Measurements from ENCODE around the gene ECHDC3.
"Not testable (repeated sequence)": the region's sequence is repeated elsewhere in the genome, so short reads cannot be mapped to it uniquely, and the experiment has no call there.

The ECHDC3 gene

GRCh38 chr10:11729790-11730315, 12.3 kb upstream of the ECHDC3 start:
- Histone ChIP-seq H3K27ac (ENCODE audit: insufficient read depth, low read length, poor library complexity, severe bottlenecking) (no peak overlapping the region), H3K27me3 (replicated peaks; ENCODE audit: control insufficient read depth, insufficient read depth, low read length, poor library complexity, severe bottlenecking) (no peaks in the 10 kb centered on the region)
- no peak for DNase-seq

GRCh38 chr10:11730779-11731178, 11.4 kb upstream of the ECHDC3 start:
- Histone ChIP-seq H3K27me3 (replicated peaks; ENCODE audit: control insufficient read depth, insufficient read depth, low read length, poor library complexity, severe bottlenecking) (no peaks in the 10 kb centered on the region), H3K36me3 (ENCODE audit: control insufficient read depth, insufficient read depth, low read length) (no peaks in the 10 kb centered on the region), H3K4me1 (ENCODE audit: control insufficient read depth, insufficient read depth, low read length, poor library complexity, severe bottlenecking) (no peaks in the 10 kb centered on the region), H3K9me3 (ENCODE audit: control insufficient read depth, low read length) (no peaks in the 10 kb centered on the region), H3K27ac (ENCODE audit: insufficient read depth, low read length, poor library complexity, severe bottlenecking) (no peak overlapping the region), H3K4me3 (ENCODE audit: insufficient read depth, low read depth, low read length, poor library complexity, severe bottlenecking) (no peak overlapping the region)
- DNase-seq = no peak

More at GRCh38 chr10:11729790-11730315, 12.3 kb upstream of the ECHDC3 start:
- Histone ChIP-seq H3K36me3 (ENCODE audit: control insufficient read depth, insufficient read depth, low read length) (no peaks in the 10 kb centered on the region), H3K4me3 (ENCODE audit: insufficient read depth, low read depth, low read length, poor library complexity, severe bottlenecking) (no peak overlapping the region), H3K4me1 (ENCODE audit: control insufficient read depth, insufficient read depth, low read length, poor library complexity, severe bottlenecking) (no peaks in the 10 kb centered on the region), H3K9me3 (ENCODE audit: control insufficient read depth, low read length) (no peaks in the 10 kb centered on the region)

DNA sequence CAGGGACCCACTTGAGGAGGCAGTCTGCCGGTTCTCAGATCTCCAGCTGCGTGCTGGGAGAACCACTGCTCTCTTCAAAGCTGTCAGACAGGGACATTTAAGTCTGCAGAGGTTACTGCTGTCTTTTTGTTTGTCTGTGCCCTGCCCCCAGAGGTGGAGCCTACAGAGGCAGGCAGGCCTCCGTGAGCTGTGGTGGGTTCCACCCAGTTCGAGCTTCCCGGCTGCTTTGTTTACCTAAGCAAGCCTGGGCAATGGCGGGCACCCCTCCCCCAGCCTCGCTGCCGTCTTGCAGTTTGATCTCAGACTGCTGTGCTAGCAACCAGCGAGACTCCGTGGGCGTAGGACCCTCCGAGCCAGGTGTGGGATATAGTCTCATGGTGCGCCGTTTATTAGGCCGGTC, 5.4 kb upstream of the ECHDC3 start:
- H3K4me1 ChIP-seq (ENCODE audit: control insufficient read depth, insufficient read depth, low read length, poor library complexity, severe bottlenecking); H3K36me3 ChIP-seq (ENCODE audit: control insufficient read depth, insufficient read depth, low read length); H3K9me3 ChIP-seq (ENCODE audit: control insufficient read depth, low read length): not testable (repeated sequence)

DNA sequence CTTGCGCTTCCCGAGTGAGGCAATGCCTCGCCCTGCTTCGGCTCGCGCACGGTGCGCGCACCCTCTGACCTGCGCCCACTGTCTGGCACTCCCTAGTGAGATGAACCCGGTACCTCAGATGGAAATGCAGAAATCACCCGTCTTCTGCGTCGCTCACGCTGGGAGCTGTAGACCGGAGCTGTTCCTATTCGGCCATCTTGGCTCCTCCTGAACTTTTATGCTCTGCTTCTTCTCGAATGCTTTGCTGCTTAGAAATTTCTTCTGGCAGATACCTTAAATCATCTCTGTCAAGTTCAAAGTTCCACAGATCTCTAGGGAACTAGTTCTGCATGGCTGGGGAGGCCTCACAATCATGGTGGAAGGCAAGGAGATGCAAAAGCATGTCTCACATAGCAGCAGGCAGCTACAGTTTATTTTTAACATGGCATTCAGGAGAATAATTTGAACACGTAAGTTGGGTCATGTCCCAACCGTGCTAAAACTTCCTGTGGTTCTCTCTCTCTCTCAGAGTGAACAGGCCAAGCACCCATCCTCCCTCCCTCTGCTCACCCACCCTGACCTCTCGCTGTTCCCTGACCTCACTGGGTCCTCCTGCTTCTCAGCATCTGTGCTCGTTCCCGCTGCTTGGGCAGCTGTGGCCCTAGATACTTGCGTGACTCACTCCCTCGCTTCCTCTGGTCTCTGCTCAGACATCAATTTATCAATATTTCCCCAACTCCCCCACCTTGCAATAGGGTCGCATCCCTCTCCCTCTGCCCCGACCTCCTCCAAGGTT, 4.7 kb upstream of the ECHDC3 start:
- not testable (repeated sequence) for H3K27me3 ChIP-seq (replicated peaks; ENCODE audit: control insufficient read depth, insufficient read depth, low read length, poor library complexity, severe bottlenecking); H3K36me3 ChIP-seq (ENCODE audit: control insufficient read depth, insufficient read depth, low read length); H3K4me3 ChIP-seq (ENCODE audit: insufficient read depth, low read depth, low read length, poor library complexity, severe bottlenecking); DNase-seq; H3K27ac ChIP-seq (ENCODE audit: insufficient read depth, low read length, poor library complexity, severe bottlenecking); H3K4me1 ChIP-seq (ENCODE audit: control insufficient read depth, insufficient read depth, low read length, poor library complexity, severe bottlenecking); H3K9me3 ChIP-seq (ENCODE audit: control insufficient read depth, low read length)

More for the DNA sequence above, 5.4 kb upstream of the ECHDC3 start:
- not testable (repeated sequence) for H3K27ac ChIP-seq (ENCODE audit: insufficient read depth, low read length, poor library complexity, severe bottlenecking); H3K4me3 ChIP-seq (ENCODE audit: insufficient read depth, low read depth, low read length, poor library complexity, severe bottlenecking); DNase-seq; H3K27me3 ChIP-seq (replicated peaks; ENCODE audit: control insufficient read depth, insufficient read depth, low read length, poor library complexity, severe bottlenecking)

GRCh38 chr10:11740907-11741306, 1.3 kb upstream of the ECHDC3 start:
- H3K9me3 ChIP-seq (ENCODE audit: control insufficient read depth, low read length) = no peaks in the 10 kb centered on the region
- no peak for DNase-seq

GRCh38 chr10:11741608-11742007, 574 bp upstream of the ECHDC3 start:
- Histone ChIP-seq H3K27ac (ENCODE audit: insufficient read depth, low read length, poor library complexity, severe bottlenecking) (no peak overlapping the region), H3K4me3 (ENCODE audit: insufficient read depth, low read depth, low read length, poor library complexity, severe bottlenecking) (peak overlapping the region; percentile 44), H3K9me3 (ENCODE audit: control insufficient read depth, low read length) (no peaks in the 10 kb centered on the region), H3K27me3 (replicated peaks; ENCODE audit: control insufficient read depth, insufficient read depth, low read length, poor library complexity, severe bottlenecking) (no peaks in the 10 kb centered on the region), H3K36me3 (ENCODE audit: control insufficient read depth, insufficient read depth, low read length) (no peaks in the 10 kb centered on the region), H3K4me1 (ENCODE audit: control insufficient read depth, insufficient read depth, low read length, poor library complexity, severe bottlenecking) (peaks cover 6% of the 10 kb centered on the region)
- DNase-seq = no peak

More at GRCh38 chr10:11740907-11741306, 1.3 kb upstream of the ECHDC3 start:
- Histone ChIP-seq H3K4me3 (ENCODE audit: insufficient read depth, low read depth, low read length, poor library complexity, severe bottlenecking) (no peak overlapping the region), H3K4me1 (ENCODE audit: control insufficient read depth, insufficient read depth, low read length, poor library complexity, severe bottlenecking) (peaks cover 6% of the 10 kb centered on the region), H3K27me3 (replicated peaks; ENCODE audit: control insufficient read depth, insufficient read depth, low read length, poor library complexity, severe bottlenecking) (no peaks in the 10 kb centered on the region), H3K27ac (ENCODE audit: insufficient read depth, low read length, poor library complexity, severe bottlenecking) (no peak overlapping the region), H3K36me3 (ENCODE audit: control insufficient read depth, insufficient read depth, low read length) (no peaks in the 10 kb centered on the region)

GRCh38 chr10:11742779-11743298, 657 bp downstream of the ECHDC3 start:
- no peaks in the 10 kb centered on the region for H3K36me3 ChIP-seq (ENCODE audit: control insufficient read depth, insufficient read depth, low read length)
- H3K9me3 ChIP-seq (ENCODE audit: control insufficient read depth, low read length) = no peaks in the 10 kb centered on the region
- H3K27ac ChIP-seq (ENCODE audit: insufficient read depth, low read length, poor library complexity, severe bottlenecking) = no peak overlapping the region
- H3K27me3 ChIP-seq (replicated peaks; ENCODE audit: control insufficient read depth, insufficient read depth, low read length, poor library complexity, severe bottlenecking) = no peaks in the 10 kb centered on the region
- DNase-seq = no peak
- peaks cover 6% of the 10 kb centered on the region for H3K4me1 ChIP-seq (ENCODE audit: control insufficient read depth, insufficient read depth, low read length, poor library complexity, severe bottlenecking)
- H3K4me3 ChIP-seq (ENCODE audit: insufficient read depth, low read depth, low read length, poor library complexity, severe bottlenecking) = no peak overlapping the region

- Histone ChIP-seq H3K27ac (ENCODE audit: insufficient read depth, low read length, poor library complexity, severe bottlenecking) (no peak overlapping the region), H3K9me3 (ENCODE audit: control insufficient read depth, low read length) (no peaks in the 10 kb centered on the region), H3K4me3 (ENCODE audit: insufficient read depth, low read depth, low read length, poor library complexity, severe bottlenecking) (no peak overlapping the region), H3K36me3 (ENCODE audit: control insufficient read depth, insufficient read depth, low read length) (no peaks in the 10 kb centered on the region), H3K27me3 (replicated peaks; ENCODE audit: control insufficient read depth, insufficient read depth, low read length, poor library complexity, severe bottlenecking) (no peaks in the 10 kb centered on the region), H3K4me1 (ENCODE audit: control insufficient read depth, insufficient read depth, low read length, poor library complexity, severe bottlenecking) (peaks cover 6% of the 10 kb centered on the region)
- no peak for DNase-seq
Measured at GRCh38 chr10:11743461-11744338, 1.5 kb downstream of the ECHDC3 start.

GRCh38 chr10:11745045-11745444, 2.9 kb downstream of the ECHDC3 start:
- Histone ChIP-seq H3K4me3 (ENCODE audit: insufficient read depth, low read depth, low read length, poor library complexity, severe bottlenecking) (no peak overlapping the region), H3K9me3 (ENCODE audit: control insufficient read depth, low read length) (no peaks in the 10 kb centered on the region), H3K27ac (ENCODE audit: insufficient read depth, low read length, poor library complexity, severe bottlenecking) (no peak overlapping the region), H3K36me3 (ENCODE audit: control insufficient read depth, insufficient read depth, low read length) (no peaks in the 10 kb centered on the region), H3K27me3 (replicated peaks; ENCODE audit: control insufficient read depth, insufficient read depth, low read length, poor library complexity, severe bottlenecking) (no peaks in the 10 kb centered on the region), H3K4me1 (ENCODE audit: control insufficient read depth, insufficient read depth, low read length, poor library complexity, severe bottlenecking) (peaks cover 6% of the 10 kb centered on the region)
- no peak for DNase-seq

All from effector memory CD4-positive, alpha-beta T cell (primary cell).